EH (cell line): ENCODE measurements around the gene TRIM10.
"Not testable (repeated sequence)": the region's sequence is repeated elsewhere in the genome, so short reads cannot be mapped to it uniquely, and the experiment has no call there.

Experiments
- DNase-seq: peaks from one replicate; pipeline ENCODE4 v3.0.0-alpha.2; 2015; ENCODE audit warnings: low read depth

Gene TRIM10

DNA sequence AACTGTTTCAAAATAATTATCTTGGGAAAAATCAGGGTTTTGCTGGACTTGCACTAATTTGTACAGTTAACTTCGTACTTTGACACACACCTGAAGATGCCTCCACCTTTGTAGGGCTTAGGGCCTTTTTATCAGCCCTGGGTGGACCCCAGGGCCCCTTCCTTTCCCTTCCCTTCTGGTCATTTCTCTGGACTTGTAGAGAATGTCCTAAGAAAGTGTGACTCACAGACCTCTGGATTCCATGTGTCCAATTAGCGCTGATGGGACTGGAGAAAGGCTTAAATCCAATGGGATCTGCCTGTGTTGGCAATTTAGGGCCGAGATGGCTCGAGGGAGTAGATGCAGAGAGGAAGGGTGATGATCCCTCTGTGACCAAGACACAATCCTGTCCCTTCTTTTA lies 11.7 kb upstream of the TRIM10 start:
- peak; percentile 44 for DNase-seq

DNA sequence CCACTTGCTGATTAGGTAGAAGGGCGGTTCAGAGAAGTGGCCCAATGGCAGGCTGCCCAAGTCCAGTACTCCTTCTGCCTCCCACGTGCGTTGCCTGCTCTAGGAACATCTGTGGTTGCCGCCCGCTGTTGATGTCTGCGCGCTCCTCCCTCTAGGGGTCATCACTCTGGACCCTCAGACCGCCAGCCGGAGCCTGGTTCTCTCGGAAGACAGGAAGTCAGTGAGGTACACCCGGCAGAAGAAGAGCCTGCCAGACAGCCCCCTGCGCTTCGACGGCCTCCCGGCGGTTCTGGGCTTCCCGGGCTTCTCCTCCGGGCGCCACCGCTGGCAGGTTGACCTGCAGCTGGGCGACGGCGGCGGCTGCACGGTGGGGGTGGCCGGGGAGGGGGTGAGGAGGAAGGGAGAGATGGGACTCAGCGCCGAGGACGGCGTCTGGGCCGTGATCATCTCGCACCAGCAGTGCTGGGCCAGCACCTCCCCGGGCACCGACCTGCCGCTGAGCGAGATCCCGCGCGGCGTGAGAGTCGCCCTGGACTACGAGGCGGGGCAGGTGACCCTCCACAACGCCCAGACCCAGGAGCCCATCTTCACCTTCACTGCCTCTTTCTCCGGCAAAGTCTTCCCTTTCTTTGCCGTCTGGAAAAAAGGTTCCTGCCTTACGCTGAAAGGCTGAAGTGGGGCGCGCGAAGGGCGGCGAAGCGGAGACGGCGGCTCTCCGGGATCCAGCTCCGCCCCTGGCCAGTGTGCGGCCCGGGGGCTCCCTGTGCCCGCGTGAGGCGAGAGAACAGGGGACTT lies 10.9 kb upstream of the TRIM10 start:
- no peak for DNase-seq

DNA sequence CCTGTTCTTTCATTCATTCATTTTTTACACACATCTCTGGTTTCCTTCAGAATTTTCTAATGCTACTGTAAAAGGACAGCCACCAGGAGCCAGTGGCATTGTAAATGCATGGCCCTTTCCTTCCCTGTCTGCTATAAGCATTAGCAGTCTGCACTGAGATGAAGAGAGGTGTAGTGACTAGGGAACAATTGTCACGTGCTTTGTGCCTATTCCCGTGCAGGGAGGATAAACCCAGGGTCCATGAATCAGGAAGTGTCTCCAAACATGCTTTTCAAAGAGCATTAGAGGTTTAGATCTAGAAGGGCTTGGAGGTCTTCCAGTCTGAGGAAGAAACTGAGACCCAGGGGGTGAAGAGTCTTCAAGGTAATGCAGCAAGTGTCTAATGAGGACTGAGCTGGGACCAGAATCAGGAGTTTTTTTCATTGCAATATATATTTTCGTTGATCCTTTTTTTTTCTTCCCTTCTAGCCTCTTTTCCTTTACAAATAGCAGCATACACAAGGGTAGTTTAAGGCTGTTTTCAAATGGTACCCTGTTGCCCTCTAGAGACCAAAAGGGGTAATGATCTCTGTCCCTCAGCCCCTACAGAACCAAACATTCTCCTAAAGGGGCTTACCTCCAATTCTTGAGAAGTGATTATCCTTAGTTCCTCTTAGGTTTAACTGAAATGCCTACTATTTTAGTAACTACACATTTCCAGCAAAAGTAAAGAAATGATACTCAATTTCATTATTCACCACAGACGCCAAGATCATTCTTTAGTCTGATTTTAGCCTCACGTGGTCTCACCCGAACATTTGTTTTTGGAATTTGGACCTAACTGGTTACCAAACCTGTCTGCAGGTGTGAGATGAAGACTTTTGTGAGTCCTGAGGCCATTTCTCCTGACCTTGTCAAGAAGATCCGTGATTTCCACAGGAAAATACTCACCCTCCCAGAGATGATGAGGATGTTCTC lies 8.9 kb upstream of the TRIM10 start:
- DNase-seq, result peak; percentile 65

DNA sequence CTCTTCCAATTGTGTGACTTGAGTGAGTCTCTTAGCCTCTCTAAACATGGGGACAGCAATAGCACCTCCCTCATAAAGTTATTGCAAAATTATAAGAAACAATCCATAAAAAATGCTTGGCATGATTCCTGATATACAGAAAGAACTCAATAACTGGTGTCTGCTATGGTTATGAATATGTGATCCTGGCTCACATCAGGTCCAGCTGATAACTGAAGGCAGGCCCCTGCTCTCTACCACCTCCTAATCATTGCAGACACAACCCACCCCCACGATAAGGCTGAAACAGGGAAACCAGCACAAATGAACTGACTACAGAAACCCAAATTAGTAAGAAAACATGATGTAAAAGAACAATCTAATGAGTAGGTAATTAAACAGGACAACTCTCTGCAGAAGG lies 7.7 kb upstream of the TRIM10 start:
- no peak for DNase-seq

DNA sequence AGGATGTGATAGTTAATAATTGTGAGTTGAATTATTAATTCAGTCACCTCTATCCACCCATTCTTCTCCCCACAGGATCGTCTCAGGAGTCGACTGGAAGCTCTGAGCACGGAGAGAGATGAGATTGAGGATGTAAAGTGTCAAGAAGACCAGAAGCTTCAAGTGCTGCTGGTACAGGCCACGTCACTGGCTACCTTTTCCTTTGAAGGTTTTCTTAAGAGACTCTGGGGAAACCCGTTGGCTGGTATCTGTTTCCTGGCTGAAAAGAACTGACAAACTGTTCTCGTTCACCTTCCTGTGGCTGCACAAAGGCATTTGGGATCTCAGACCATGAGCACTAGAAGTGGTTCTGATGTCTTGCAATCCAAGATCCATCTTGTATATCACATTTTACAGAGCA lies 6.1 kb upstream of the TRIM10 start:
- DNase-seq, result no peak

DNA sequence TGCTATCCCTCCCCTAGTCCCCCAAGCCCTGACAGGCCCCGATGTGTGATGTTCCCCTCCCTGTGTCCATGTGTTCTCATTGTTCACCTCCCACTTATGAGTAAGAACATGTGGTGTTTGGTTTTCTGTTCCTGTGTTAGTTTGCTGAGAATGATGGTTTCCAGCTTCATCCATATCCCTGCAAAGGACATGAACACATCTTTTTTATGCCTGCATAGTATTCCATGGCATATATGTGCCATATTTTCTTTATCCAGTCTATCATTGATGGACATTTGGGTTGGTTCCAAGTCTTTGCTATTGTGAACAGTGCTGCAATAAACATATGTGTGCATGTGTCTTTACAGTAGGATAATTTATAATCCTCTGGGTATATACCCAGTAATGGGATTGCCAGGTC lies 4.2 kb upstream of the TRIM10 start:
- not testable (repeated sequence) for DNase-seq

DNA sequence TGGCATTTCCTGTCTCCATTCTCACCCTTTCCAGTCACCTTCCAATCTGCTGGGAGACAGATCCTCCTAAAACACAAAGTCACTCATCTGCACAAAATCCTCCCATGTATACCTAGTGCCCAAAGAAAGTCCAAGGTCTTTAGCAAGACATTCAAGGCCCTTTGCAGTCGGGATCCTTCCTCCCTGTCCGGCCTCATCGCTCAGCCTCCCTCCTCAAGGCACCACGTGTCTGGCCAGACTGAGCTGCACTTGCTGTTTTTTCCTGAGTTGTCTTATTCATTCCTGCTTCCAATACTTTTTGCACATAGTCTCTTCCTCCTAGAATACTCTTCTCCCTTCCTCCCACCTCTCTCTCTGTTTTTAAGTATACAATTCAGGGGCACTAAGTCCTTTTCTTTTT lies 3.7 kb upstream of the TRIM10 start:
- no peak for DNase-seq

DNA sequence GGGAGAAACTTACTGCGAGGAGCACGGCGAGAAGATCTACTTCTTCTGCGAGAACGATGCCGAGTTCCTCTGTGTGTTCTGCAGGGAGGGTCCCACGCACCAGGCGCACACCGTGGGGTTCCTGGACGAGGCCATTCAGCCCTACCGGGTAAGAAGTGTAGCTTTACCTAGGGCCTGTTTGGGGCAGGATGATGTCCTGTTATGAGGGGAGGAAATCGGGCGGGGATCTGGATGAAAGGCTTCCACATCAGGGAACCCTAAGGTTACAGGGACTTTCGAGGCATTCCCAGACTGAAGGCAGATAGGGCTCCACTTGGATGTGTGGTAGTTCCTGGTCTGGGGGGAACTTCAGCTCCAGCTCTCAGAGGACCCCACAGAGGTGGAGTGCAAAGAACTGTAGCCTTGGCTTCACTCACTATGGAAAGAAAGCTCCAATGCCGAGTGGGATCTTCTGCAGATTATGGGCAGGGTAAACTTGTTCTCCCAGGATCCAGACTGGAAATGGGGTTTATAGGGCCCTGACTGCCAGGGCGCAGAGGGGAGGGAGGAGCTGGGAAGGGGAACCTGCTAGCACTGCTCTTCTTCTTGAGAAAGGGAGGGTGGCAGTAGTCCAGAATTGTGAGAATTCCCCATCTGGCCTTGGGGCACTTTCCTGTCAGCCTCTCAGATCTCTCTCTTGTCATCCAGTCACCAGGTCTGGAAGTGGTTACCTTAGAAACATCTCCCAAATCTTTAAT lies 3.1 kb upstream of the TRIM10 start:
- no peak for DNase-seq

DNA sequence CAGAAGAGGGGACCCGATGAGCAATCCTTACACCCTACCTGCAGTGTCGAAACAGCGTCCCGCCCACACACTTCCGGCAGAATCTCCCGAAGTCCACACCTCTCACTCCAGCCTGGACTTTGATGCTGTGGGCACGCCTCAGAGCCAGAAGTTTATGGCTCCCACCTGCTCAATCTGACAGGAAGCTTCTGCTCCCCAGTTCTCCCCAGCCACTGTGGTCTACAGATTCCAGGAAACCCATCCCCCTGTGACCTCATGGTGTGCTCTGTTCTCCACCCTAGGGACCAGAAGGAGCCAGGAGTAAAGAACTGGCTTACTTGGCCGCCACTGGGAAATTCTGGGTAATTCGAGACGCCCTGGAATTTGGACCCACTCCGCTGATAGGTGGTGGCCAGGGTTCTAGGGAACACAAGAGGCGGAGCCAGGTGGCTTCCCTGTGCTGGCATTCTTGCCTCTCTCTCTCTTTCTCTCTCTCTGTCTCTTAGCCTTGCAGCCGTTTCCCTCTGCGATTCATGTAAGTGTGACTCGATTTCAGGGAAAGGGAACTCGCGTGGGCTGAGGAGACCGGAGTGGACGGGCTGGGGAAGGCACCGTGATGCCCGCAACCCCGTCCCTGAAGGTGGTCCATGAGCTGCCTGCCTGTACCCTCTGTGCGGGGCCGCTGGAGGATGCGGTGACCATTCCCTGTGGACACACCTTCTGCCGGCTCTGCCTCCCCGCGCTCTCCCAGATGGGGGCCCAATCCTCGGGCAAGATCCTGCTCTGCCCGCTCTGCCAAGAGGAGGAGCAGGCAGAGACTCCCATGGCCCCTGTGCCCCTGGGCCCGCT lies 2.3 kb upstream of the TRIM10 start, which contains the start of gene TRIM15:
TSS of gene TRIM15 (plus strand) at position 457 of the 828 bp plus-strand sequence. CDS start at position 596, 139 bp downstream.
- DNase-seq, result no peak

DNA sequence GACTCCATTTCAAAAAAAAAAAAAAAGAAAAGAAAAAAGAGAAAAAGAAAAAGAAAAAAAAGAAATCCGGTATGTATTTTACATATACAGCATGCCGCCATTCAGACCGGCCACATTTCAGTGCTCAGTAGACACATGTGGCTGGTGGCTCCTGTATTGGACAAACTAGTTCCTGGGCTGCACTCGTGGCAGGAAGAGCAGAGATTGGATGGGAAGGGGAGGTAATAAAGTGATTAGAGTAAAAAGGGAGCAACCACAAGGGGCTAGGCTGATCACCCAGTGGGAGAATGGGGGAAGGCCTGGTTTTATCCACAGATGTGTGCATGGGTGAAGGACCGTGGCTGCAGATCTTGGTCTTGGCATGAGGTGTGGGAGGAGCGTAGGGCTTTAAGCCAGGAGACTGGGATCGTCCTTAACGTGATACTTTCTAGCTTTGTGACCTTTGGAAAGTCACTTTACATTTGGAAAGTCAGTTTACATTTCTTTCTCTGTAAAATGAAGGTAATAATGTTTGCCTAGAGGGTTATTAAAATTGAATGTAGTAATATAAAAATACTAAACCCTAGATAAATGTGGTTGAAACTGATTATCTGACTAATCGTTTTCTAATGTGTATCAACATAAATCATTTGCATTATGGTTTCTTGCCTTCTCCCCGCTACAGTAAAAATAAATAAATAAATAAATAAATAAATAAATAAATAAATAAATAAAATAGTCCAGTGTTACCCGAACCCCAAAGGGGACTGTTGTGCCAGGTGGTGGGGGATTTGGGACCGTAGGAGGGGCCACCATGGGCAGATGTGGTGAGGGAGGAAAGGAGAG lies 1.5 kb upstream of the TRIM10 start:
- no peak for DNase-seq

DNA sequence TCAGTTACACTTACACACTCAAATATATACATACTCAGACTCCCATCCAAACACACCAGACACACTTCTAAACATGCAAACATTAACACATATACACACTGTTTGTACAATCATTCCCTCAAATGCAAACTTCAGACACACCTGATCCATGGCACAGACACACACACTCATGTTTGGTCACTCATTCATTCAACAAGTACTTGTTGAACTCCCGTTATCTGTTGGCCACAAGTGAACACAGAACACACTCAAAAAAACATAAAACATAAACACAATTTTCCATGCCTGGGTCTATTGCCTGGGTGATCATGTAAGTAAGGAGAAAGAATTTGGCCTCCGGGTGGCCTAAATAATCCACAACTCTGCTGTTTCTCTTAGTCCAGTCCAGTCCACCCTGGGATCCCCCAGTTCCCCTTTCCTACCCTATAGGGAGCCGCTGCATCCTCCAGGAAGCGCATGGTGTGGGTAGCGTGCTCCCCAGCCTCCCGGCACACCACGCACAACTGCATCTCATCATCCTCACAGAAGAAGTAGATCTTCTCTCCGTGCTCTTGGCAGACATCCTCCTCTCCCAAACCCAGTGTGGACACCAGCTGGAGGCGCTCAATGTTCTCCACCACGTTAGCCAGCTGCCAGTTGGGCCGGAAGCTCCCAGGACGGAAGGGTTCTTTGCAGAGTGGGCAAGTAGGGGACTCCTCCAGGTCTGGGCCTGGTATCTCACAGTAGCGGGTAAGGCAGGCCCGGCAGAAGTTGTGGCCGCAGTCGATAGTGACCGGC lies 815 bp downstream of the TRIM10 start:
- no peak for DNase-seq

DNA sequence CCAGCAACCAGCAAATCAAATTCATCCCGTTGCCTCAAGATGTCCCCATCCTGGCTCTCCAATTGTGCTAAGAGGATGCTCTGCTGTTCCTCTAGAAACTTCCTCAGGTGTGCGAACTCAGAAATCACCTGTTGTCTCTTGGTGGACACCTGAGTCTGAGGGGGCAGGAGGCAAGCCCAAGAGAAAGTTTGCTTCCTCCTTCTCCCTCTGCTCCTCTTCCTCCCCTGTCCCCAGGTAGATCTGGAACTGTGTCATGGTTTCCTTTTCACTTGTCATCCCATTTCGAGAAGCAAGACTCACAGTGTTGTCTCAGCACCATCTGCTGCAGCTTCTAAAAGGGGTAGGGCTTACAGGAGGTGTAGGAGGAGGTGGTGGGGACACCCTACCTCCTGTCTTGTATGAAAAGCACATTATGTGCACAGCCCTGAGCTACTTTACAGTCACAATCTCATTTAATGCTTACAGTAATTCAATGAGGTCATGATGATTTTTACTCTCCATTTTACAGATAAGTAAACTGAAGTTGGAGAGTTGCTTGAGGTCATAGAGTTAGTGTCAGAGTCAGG lies 2.5 kb downstream of the TRIM10 start:
- DNase-seq, result no peak

DNA sequence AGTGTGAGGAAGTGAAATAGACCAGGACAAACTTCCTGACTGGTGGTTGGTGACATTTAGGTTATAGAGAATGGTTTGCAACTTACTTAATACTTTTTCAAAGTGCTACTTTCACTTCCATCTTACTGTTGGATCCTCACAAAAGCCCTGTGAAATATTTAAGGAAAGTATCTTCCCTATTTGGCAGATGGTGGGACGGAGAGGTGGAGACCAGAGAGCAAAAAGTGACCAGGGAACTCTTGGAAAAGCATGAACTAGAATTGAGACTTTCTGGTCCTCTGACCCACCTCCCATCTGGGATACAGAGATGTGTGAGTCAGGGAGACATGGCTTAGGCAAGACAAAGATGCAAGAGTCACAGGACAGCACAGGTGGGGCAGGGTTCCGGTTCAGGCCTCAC lies 3.0 kb downstream of the TRIM10 start:
- DNase-seq, result no peak

DNA sequence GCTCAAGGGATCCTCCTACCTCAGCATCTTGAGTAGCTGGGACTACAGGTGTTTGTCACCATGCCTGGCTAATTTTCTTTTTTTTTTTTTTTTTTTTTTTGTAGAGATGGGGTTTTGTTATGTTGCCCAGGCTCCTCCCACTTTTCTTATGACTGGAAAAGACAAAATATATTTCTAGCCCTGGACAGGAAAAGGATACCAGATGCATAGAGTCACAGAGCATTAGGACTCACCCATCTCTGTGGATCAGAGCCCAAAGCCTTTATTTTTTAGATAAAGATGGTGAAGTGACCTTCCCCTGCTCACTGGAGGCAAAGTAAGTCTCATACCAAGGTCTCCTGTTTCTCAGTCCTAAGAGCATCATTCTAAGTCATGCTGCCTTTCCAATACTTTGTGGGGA lies 3.4 kb downstream of the TRIM10 start:
- peak; percentile 20 for DNase-seq

DNA sequence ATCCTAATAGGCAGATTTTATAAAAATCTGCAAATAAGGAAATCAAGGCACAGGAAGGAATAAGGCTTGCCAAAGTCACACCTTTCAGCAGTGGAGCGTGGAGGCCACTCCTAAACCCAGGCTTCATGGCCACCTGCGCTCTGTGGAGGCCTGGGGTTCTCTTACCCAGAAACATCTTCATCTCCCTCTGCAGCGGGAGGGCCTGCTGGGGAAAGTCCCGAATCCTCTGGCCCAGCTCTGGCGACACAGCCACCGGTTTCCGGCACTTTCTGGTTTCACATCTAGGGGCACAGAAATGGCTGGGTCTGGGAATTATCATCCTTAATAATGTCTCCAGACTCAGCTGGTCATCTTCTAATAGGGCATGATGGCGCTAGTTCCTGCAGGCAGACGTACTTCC lies 4.2 kb downstream of the TRIM10 start:
- no peak for DNase-seq

DNA sequence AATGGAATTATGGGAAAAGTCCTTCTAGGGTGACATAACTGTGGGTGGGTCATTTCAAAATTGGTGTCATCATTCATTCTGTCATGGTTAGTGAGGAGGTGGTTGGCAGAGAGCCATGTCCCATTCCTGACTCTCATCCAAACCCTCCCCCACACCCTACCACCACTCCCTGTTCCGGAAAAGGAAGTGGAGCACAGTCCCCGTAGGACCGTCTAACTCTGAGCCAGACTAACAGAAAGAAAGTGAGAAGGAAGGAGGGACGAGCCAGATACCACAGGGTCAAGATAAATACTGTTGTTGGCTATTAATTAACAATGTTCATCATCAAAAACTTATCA lies 4.8 kb downstream of the TRIM10 start:
- DNase-seq, result peak; percentile 56

DNA sequence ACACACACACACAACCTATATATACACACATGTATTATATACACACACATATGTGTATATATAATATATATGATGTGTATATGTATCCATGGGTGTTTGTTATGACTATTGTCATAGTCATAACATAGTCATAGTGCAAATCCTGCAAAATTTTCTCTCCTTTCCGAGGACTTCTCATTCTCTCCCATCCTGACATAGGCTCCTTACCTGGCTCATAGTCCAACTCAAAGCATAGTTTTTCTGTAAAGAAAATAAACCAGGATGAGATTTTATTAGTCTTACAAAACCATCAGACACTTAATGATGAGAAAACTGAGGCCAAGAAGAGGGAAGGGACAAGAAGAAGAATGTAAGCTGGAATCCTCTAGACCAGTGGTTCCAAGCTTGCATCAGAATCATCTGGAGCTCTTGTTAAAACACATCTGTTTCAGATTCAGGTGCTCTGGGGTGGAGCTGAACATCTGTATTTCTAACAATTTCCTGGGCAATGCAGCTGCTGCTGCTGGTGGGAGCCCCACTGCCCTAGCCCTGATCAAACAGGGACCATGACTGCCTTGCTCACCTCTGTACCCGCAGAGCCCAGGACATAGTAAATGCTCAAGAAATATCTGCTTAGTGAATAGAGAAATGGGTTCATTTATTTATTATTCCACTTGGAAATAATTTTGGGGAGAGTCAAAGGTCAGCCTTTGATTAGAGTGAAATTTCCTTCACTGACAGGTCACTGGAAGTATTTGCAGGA lies 5.3 kb downstream of the TRIM10 start:
- DNase-seq, result peak; percentile 21

DNA sequence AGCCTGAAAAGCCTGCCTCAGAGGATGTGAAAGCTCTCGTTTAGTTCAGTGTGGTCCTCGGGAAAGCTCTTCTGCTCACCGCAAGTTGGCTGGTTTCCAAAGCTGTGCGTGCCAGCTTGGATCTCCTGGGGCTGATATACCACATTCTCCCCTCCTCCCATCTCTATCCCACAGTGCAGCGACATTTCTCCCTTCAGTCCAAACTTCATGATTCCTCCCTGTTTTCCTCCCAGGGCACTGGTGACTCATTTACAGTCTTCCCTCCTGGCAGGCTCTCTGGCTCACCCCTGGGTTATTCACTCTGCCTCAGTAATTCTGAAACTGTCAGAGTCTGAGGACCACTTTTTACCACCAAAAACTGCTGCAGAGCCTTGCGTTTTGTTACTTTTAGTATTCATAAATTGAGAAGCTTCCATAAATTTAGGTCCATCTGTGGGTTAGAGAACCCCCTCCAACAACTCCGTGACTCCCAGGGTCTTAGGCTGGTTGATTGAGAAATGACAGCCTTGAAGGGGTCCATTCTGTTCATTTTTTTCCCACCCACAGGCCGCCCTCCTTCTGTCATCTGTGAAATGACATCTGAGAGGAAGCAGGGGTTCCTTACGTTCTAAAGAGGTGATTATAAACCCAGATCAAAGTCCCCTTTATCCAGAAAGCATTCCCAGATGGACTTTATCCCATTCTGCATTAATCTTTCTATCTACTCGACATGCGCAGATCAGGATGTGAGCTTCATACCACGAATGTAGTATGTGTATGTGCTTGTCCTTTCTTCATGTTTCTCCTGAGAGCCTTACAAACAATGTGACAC lies 6.1 kb downstream of the TRIM10 start:
- peak; percentile 91 for DNase-seq
